H7 (cell line): ENCODE data around the gene DCBLD1. TPM values are rescaled to one million over a fixed set of nuclear protein-coding genes. Genes with fewer than 3 reads are reported as not detected.

Experiments used
- total RNA-seq: library from RNA; depleted of rRNA; stranded (reverse); fragments of >200 nt; shearing (Covaris generic); gene quantifications from 2 replicates; pipeline ENCODE4 v1.2.3, GENCODE V29; 2014; rRNA removed

The DCBLD1 gene
- total RNA-seq, 1 experiment from 2014 or later, result 12.0 TPM

Other genes with a start within 250 kb of the DCBLD1 start
- gene VGLL2, start 217.1 kb upstream of the DCBLD1 start, total RNA-seq, result not detected in 2 replicates
- gene ROS1, start 56.7 kb upstream of the DCBLD1 start, total RNA-seq, result not detected in 2 replicates
- gene GOPC, start 119.8 kb downstream of the DCBLD1 start, total RNA-seq, result 17.0 and 19.6 TPM in 2 replicates
- gene NUS1, start 192.8 kb downstream of the DCBLD1 start, total RNA-seq, result 23.7 and 30.0 TPM in 2 replicates